Measurements from ENCODE around the gene SUSD1.
"Not testable (repeated sequence)": the region's sequence is repeated elsewhere in the genome, so short reads cannot be mapped to it uniquely, and the experiment has no call there.

The SUSD1 gene

GRCh38 chr9:112129246-112129645 lies 45.9 kb downstream of the SUSD1 start:
- no peak for DNase-seq (ENCODE audit: low read depth)

GRCh38 chr9:112128399-112128798 lies 46.7 kb downstream of the SUSD1 start:
- DNase-seq (ENCODE audit: low read depth): not testable (repeated sequence)

GRCh38 chr9:112127281-112127680 lies 47.8 kb downstream of the SUSD1 start:
- DNase-seq (ENCODE audit: low read depth): no peak

- peak; percentile 10 for DNase-seq (ENCODE audit: low read depth)
Observed at GRCh38 chr9:112125951-112126388, 49.1 kb downstream of the SUSD1 start.

- no peak for DNase-seq (ENCODE audit: low read depth)
Observed at GRCh38 chr9:112124156-112124555, 50.9 kb downstream of the SUSD1 start.

GRCh38 chr9:112121633-112122032 lies 53.5 kb downstream of the SUSD1 start:
- DNase-seq (ENCODE audit: low read depth): no peak

GRCh38 chr9:112120439-112120925 lies 54.6 kb downstream of the SUSD1 start:
- DNase-seq (ENCODE audit: low read depth): peak; percentile 38

GRCh38 chr9:112120030-112120341 lies 55.1 kb downstream of the SUSD1 start:
- no peak for DNase-seq (ENCODE audit: low read depth)

- peak; percentile 90 for DNase-seq (ENCODE audit: low read depth)
Observed at GRCh38 chr9:112119225-112120029, 55.7 kb downstream of the SUSD1 start.

GRCh38 chr9:112118009-112118408 lies 57.1 kb downstream of the SUSD1 start:
- DNase-seq (ENCODE audit: low read depth): no peak

GRCh38 chr9:112115970-112116753 lies 58.9 kb downstream of the SUSD1 start:
- no peak for DNase-seq (ENCODE audit: low read depth)

GRCh38 chr9:112115109-112115508 lies 60.0 kb downstream of the SUSD1 start:
- DNase-seq (ENCODE audit: low read depth): no peak

- peak; percentile 50 for DNase-seq (ENCODE audit: low read depth)
Observed at GRCh38 chr9:112112941-112113681, 62.0 kb downstream of the SUSD1 start.

GRCh38 chr9:112112519-112112918 lies 62.6 kb downstream of the SUSD1 start:
- DNase-seq (ENCODE audit: low read depth): peak; percentile 85

- no peak for DNase-seq (ENCODE audit: low read depth)
Observed at GRCh38 chr9:112111461-112111860, 63.6 kb downstream of the SUSD1 start.

- DNase-seq (ENCODE audit: low read depth): no peak
Observed at GRCh38 chr9:112110777-112111113, 64.4 kb downstream of the SUSD1 start.

- DNase-seq (ENCODE audit: low read depth): no peak
Observed at GRCh38 chr9:112110094-112110776, 64.9 kb downstream of the SUSD1 start.

- no peak for DNase-seq (ENCODE audit: low read depth)
Observed at GRCh38 chr9:112104901-112105300, 70.2 kb downstream of the SUSD1 start.

- no peak for DNase-seq (ENCODE audit: low read depth)
Observed at GRCh38 chr9:112104401-112104800, 70.7 kb downstream of the SUSD1 start.

GRCh38 chr9:112103405-112103804 lies 71.7 kb downstream of the SUSD1 start:
- DNase-seq (ENCODE audit: low read depth): no peak

GRCh38 chr9:112097712-112098688 lies 77.1 kb downstream of the SUSD1 start:
- peak; percentile 72 for DNase-seq (ENCODE audit: low read depth)
